ENCODE data around the gene ZMYM5.
"Not testable (repeated sequence)": the region's sequence is repeated elsewhere in the genome, so short reads cannot be mapped to it uniquely, and the experiment has no call there.

ZMYM5 gene

GRCh38 chr13:19817106-19817505 lies 46.3 kb downstream of the ZMYM5 start:
- no peaks in the 10 kb centered on the region for H3K4me1 ChIP-seq (ENCODE audit: control insufficient read depth, insufficient read depth, low read length)
- no peak overlapping the region for H3K4me3 ChIP-seq (ENCODE audit: low read length)
- no peak overlapping the region for H3K9ac ChIP-seq (ENCODE audit: low read length)
- H3K27me3 ChIP-seq (ENCODE audit: control insufficient read depth, insufficient read depth, low read length): no peaks in the 10 kb centered on the region
- H3K9me3 ChIP-seq (ENCODE audit: control insufficient read depth, low read length): no peaks in the 10 kb centered on the region
- H3K36me3 ChIP-seq (ENCODE audit: control insufficient read depth, insufficient read depth, low read length): no peaks in the 10 kb centered on the region

DNA sequence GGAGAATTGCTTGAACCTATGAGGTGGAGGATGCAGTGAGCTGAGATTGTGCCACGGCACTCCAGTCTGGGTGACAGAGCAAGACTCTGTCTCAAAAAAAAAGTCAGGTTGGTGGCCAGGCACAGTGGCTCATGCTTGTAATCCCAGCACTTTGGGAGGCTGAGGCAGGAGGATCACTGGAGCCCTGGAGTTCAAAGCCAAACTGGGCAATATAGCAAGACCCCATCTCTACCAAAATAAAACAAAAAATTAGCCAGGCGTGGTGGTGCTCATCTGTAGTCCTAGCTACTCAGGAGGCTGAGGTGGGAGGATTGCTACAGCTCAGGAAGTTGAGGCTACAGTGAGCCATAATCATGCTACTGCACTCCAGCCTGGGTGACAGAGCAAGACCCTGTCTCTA lies 47.6 kb downstream of the ZMYM5 start:
- H3K4me3 ChIP-seq (ENCODE audit: low read length); H3K9me3 ChIP-seq (ENCODE audit: control insufficient read depth, low read length); H3K27me3 ChIP-seq (ENCODE audit: control insufficient read depth, insufficient read depth, low read length); H3K4me1 ChIP-seq (ENCODE audit: control insufficient read depth, insufficient read depth, low read length); H3K9ac ChIP-seq (ENCODE audit: low read length); H3K36me3 ChIP-seq (ENCODE audit: control insufficient read depth, insufficient read depth, low read length): not testable (repeated sequence)

DNA sequence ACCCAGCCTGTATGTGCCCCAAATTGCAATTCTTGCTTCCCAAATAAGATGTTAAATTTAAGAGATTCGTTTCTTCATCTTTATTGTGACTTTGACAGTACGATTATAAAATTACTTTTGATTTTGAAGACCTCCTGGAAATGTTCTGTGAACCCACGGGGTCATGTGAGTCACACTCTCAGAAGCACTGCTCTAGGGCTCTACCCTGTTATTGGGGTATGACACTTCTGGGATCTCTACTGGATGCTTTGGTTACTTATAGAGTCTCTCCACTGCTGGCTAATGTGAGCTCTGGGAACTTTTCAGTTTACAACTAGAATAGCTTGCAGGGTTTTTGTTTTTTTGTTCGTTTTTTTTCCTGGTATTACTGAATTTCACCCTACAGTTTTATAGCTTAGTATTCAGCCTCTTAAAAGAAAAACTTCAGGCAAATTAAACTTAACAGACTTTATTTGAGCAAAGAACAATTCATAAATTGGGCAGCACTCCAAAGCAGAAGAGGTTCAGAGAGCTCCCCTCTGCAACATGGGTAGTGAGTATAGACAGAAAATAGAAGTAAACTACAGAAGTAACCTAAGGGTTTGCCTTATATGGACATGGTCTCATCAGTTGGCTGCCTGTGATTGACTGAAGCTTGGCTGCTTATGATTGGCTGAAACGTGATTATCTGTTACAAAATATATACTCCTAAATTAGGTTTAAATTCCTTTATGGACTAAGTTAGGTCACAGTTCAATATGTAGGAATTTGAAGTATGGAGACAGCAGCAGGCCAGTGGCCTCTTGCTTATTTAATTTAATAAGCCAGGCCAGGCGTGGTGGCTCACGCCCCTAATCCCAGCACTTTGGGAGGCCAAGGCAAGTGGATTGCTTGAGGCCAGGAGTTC lies 52.2 kb downstream of the ZMYM5 start:
- Histone ChIP-seq H3K36me3 (ENCODE audit: control insufficient read depth, insufficient read depth, low read length) (no peaks in the 10 kb centered on the region), H3K9me3 (ENCODE audit: control insufficient read depth, low read length) (no peaks in the 10 kb centered on the region), H3K9ac (ENCODE audit: low read length) (no peak overlapping the region), H3K4me1 (ENCODE audit: control insufficient read depth, insufficient read depth, low read length) (no peaks in the 10 kb centered on the region), H3K27me3 (ENCODE audit: control insufficient read depth, insufficient read depth, low read length) (no peaks in the 10 kb centered on the region), H3K4me3 (ENCODE audit: low read length) (no peak overlapping the region)

- Histone ChIP-seq H3K9ac (ENCODE audit: low read length) (no peak overlapping the region), H3K4me3 (ENCODE audit: low read length) (no peak overlapping the region), H3K27me3 (ENCODE audit: control insufficient read depth, insufficient read depth, low read length) (no peaks in the 10 kb centered on the region), H3K9me3 (ENCODE audit: control insufficient read depth, low read length) (no peaks in the 10 kb centered on the region), H3K4me1 (ENCODE audit: control insufficient read depth, insufficient read depth, low read length) (no peaks in the 10 kb centered on the region), H3K36me3 (ENCODE audit: control insufficient read depth, insufficient read depth, low read length) (no peaks in the 10 kb centered on the region)
Measured at GRCh38 chr13:19810151-19810550, 53.3 kb downstream of the ZMYM5 start.

GRCh38 chr13:19805765-19806164 lies 57.7 kb downstream of the ZMYM5 start:
- no peaks in the 10 kb centered on the region for H3K4me1 ChIP-seq (ENCODE audit: control insufficient read depth, insufficient read depth, low read length)
- H3K9me3 ChIP-seq (ENCODE audit: control insufficient read depth, low read length): no peaks in the 10 kb centered on the region
- no peak overlapping the region for H3K4me3 ChIP-seq (ENCODE audit: low read length)
- H3K36me3 ChIP-seq (ENCODE audit: control insufficient read depth, insufficient read depth, low read length): no peaks in the 10 kb centered on the region
- H3K9ac ChIP-seq (ENCODE audit: low read length): no peak overlapping the region
- H3K27me3 ChIP-seq (ENCODE audit: control insufficient read depth, insufficient read depth, low read length): no peaks in the 10 kb centered on the region

DNA sequence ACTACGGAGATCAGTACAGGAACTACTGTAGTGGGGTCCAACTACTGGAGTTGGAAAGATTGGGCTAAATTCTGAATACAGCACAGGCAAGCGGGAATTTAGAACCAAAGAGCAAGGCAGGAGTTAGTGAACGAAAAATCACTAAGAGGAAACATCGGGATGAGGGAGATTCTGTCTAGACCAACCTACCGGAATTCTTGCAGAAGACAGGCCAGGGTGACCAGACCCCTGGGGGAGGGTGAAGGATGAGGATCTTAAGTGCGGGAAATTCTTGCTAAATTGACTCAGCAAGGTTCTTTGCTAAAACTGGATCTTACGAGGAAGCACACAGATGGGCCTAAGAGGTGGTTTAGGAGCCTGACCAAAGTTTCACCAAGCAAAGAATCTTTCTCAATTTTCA lies 67.5 kb downstream of the ZMYM5 start:
- no peaks in the 10 kb centered on the region for H3K27me3 ChIP-seq (ENCODE audit: control insufficient read depth, insufficient read depth, low read length)
- no peak overlapping the region for H3K9ac ChIP-seq (ENCODE audit: low read length)
- no peaks in the 10 kb centered on the region for H3K9me3 ChIP-seq (ENCODE audit: control insufficient read depth, low read length)
- H3K4me3 ChIP-seq (ENCODE audit: low read length): no peak overlapping the region
- H3K4me1 ChIP-seq (ENCODE audit: control insufficient read depth, insufficient read depth, low read length): no peaks in the 10 kb centered on the region
- H3K36me3 ChIP-seq (ENCODE audit: control insufficient read depth, insufficient read depth, low read length): no peaks in the 10 kb centered on the region

DNA sequence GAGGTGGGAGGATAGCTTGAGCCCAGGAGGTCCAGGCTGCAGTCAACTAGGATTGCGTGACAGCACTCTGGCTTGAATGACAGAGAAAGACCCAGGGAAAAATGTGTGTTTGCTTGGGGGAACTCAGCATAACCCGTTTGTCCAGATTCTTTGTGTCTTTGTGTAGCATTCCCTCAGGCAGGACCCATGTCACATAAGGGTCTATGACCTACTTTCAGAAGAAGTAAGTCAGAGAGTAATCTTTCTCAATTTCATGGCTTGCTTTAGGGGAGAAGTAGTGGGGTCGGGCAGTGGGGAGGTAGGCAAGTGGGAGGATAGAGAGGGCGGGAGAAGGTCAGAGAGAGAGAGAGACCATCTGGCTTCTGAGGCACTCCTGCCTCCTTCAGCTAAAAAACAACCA lies 68.8 kb downstream of the ZMYM5 start:
- Histone ChIP-seq H3K36me3 (ENCODE audit: control insufficient read depth, insufficient read depth, low read length) (no peaks in the 10 kb centered on the region), H3K27me3 (ENCODE audit: control insufficient read depth, insufficient read depth, low read length) (no peaks in the 10 kb centered on the region), H3K4me1 (ENCODE audit: control insufficient read depth, insufficient read depth, low read length) (no peaks in the 10 kb centered on the region), H3K4me3 (ENCODE audit: low read length) (no peak overlapping the region), H3K9ac (ENCODE audit: low read length) (no peak overlapping the region), H3K9me3 (ENCODE audit: control insufficient read depth, low read length) (no peaks in the 10 kb centered on the region)

DNA sequence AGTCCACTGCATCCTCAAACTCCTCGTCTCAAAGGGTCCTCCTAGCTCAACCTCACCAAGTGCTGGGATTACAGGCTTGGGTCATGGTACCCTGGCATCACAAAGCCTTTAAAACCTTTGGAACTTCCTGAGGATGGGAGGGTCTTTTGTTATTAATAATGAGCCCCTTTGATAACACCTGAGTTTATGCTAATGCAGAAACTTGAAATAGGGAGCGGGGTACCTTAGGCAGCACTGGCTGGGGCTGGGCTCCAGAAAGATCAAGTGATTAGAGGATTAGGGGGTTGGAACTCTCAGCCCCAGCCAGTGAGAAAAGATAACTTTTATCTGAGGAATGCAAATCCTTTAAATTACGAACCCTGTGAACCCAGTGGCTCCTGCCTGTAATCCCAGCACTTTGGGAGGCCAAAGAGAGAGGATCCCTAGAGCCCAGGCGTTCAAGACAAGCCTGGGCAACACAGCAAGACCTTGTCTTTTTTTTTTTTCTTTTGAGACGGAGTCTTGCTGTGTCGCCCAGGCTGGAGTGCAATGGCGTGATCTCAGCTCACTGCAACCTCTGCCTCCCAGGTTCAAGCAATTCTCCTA lies 71.4 kb downstream of the ZMYM5 start:
- no peak overlapping the region for H3K4me3 ChIP-seq (ENCODE audit: low read length)
- H3K9ac ChIP-seq (ENCODE audit: low read length): no peak overlapping the region
- no peaks in the 10 kb centered on the region for H3K4me1 ChIP-seq (ENCODE audit: control insufficient read depth, insufficient read depth, low read length)
- H3K27me3 ChIP-seq (ENCODE audit: control insufficient read depth, insufficient read depth, low read length): no peaks in the 10 kb centered on the region
- H3K9me3 ChIP-seq (ENCODE audit: control insufficient read depth, low read length): no peaks in the 10 kb centered on the region
- no peaks in the 10 kb centered on the region for H3K36me3 ChIP-seq (ENCODE audit: control insufficient read depth, insufficient read depth, low read length)

- H3K9me3 ChIP-seq (ENCODE audit: control insufficient read depth, low read length); H3K36me3 ChIP-seq (ENCODE audit: control insufficient read depth, insufficient read depth, low read length); H3K27me3 ChIP-seq (ENCODE audit: control insufficient read depth, insufficient read depth, low read length); H3K4me1 ChIP-seq (ENCODE audit: control insufficient read depth, insufficient read depth, low read length): not testable (repeated sequence)
- H3K4me3 ChIP-seq (ENCODE audit: low read length): peak within 1 kb of the TSS; percentile 91
- peak within 1 kb of the TSS; percentile 98 for H3K9ac ChIP-seq (ENCODE audit: low read length)
Measured at GRCh38 chr13:19782727-19783682, 80.4 kb downstream of the ZMYM5 start, which contains the start of gene PSPC1. Gene PSPC1 (minus strand): TSS chr13:19782945. CDS start chr13:19782757, 188 bp downstream.

- H3K36me3 ChIP-seq (ENCODE audit: control insufficient read depth, insufficient read depth, low read length): no peaks in the 10 kb centered on the region
- peak overlapping the region; percentile 91 for H3K4me3 ChIP-seq (ENCODE audit: low read length)
- H3K9ac ChIP-seq (ENCODE audit: low read length): peak overlapping the region; percentile 98
- no peaks in the 10 kb centered on the region for H3K9me3 ChIP-seq (ENCODE audit: control insufficient read depth, low read length)
- H3K27me3 ChIP-seq (ENCODE audit: control insufficient read depth, insufficient read depth, low read length): no peaks in the 10 kb centered on the region
- H3K4me1 ChIP-seq (ENCODE audit: control insufficient read depth, insufficient read depth, low read length): no peaks in the 10 kb centered on the region
Measured at GRCh38 chr13:19782049-19782726, 81.3 kb downstream of the ZMYM5 start.

- no peaks in the 10 kb centered on the region for H3K36me3 ChIP-seq (ENCODE audit: control insufficient read depth, insufficient read depth, low read length)
- peak overlapping the region; percentile 98 for H3K9ac ChIP-seq (ENCODE audit: low read length)
- H3K9me3 ChIP-seq (ENCODE audit: control insufficient read depth, low read length): no peaks in the 10 kb centered on the region
- no peaks in the 10 kb centered on the region for H3K4me1 ChIP-seq (ENCODE audit: control insufficient read depth, insufficient read depth, low read length)
- H3K27me3 ChIP-seq (ENCODE audit: control insufficient read depth, insufficient read depth, low read length): no peaks in the 10 kb centered on the region
- peak overlapping the region; percentile 91 for H3K4me3 ChIP-seq (ENCODE audit: low read length)
Measured at GRCh38 chr13:19781526-19781925, 81.9 kb downstream of the ZMYM5 start.
